ENCODE results near the gene FHIT.

DNA sequence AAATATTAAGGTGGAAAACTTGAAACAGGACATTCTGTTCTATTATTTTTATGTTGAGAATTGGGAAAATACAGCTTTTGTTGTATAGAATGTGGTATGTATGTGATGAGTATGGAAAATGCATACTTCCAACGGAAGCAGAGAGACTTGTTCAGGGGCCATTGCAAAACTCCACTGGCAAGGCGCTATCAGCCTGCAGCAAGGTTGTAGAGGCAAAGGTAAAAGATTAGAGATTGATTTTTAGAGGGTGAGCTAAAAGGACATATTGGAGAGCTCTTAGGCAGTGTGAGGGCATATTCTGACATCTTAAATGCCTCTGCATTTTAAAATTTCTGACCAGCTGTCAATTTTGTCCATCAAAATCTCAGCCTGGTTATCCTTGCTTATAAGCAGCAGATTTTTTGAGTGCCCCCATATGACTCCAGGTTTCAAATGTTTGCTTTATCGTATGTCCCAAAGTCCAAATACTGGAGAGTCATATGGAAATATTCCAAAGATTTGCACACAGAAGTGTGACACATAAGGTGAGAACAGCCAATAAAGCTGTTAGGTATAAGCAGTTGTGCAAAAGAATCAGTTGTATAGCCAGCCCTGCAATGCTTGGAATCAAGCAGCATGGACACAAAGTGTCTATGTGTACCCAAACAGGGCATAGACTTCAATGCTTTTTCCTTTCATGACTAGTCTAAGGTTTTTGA is 829.4 kb downstream of the FHIT start:
- no peak for TF ChIP-seq GATA3 (IDR thresholded peaks at IDR 0.05; ENCODE audit: low read depth, low read length)
- TF ChIP-seq GATA2 (IDR thresholded peaks at IDR 0.05; ENCODE audit: low read depth, low read length), result no peak

Data from SH-SY5Y (cell line).